AG04450 (cell line): Measurements from ENCODE around the gene SCAMP1. TPM values are rescaled to one million over a fixed set of nuclear protein-coding genes. Genes with fewer than 3 reads are reported as not detected.

Experiments used
- CTCF ChIA-PET: fragments of 300-600, 350-600 bp; formaldehyde crosslinking; extraction: SDS; loops from one replicate; lab custom pipeline; 2022; ENCODE audit warnings: antibody characterized with exemption, inconsistent platforms; lab: Charles Lee
- POLR2A ChIA-PET: fragments of 350-600 bp; formaldehyde crosslinking; extraction: SDS; loops from one replicate; lab custom pipeline; 2021; ENCODE audit warnings: antibody characterized with exemption, inconsistent platforms; lab: Yijun Ruan, JAX
- DNase-seq: peaks from one replicate; pipeline ENCODE4 v3.0.0-alpha.2; 2011; ENCODE audit warnings: low read depth, low spot score
- H3K27ac ChIP-seq: one replicate; pipeline ENCODE4 v1.5.1; 2012; ENCODE audit warnings: low read depth, low read length, control low read depth
- H3K27me3 ChIP-seq: one replicate; pipeline ENCODE4 v1.6.0; 2012; ENCODE audit warnings: low read length; ENCODE audit not compliant: control insufficient read depth, insufficient read depth
- H3K4me3 ChIP-seq: 2 replicates; pipeline ENCODE4 v1.5.1; 2011; ENCODE audit warnings: mild to moderate bottlenecking, low read depth, low read length, control low read depth
- H3K9me3 ChIP-seq: 2 replicates; pipeline ENCODE4 v1.5.1; 2012; ENCODE audit warnings: low read length; ENCODE audit not compliant: control insufficient read depth, insufficient read depth
- polyA plus RNA-seq: library from polyadenylated mRNA; depleted of rRNA; stranded (reverse); fragments of >200 nt; gene quantifications from 2 replicates; pipeline ENCODE4 v1.2.3, GENCODE V29; 2011
- TF ChIP-seq, protein P1 (sequence below): IDR thresholded peaks from 2 replicates; pipeline ENCODE4 v1.5.1; 2011; ENCODE audit warnings: low read depth, low read length, control low read depth, inconsistent platforms

The SCAMP1 gene
- polyA plus RNA-seq, 1 experiment, result 44.6 TPM

DNA sequence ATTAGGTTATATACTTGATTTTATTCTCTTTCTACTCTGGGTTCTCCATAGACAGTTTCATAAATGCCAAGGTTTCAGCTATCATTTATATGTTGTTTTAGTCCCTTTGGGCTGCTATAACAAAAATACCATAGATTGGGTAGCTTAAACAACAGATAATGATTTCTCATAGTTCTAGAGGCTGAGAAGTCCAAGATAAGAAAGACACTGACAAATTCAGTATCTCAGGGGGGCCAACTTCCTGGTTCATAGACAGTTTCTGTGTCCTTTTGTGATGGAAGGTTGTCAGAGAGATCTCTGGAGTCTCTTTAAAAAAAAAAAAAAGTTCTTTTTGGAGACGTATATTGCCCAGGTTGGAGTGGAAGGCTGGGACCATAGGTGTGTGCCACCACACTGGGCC, 113.3 kb downstream of the SCAMP1 start:
- no peak overlapping the region for H3K27ac ChIP-seq
- POLR2A ChIA-PET, result no interaction called here
- H3K27me3 ChIP-seq, result no peaks in the 10 kb centered on the region
- DNase-seq, result no peak
- TF ChIP-seq, protein P1, sequence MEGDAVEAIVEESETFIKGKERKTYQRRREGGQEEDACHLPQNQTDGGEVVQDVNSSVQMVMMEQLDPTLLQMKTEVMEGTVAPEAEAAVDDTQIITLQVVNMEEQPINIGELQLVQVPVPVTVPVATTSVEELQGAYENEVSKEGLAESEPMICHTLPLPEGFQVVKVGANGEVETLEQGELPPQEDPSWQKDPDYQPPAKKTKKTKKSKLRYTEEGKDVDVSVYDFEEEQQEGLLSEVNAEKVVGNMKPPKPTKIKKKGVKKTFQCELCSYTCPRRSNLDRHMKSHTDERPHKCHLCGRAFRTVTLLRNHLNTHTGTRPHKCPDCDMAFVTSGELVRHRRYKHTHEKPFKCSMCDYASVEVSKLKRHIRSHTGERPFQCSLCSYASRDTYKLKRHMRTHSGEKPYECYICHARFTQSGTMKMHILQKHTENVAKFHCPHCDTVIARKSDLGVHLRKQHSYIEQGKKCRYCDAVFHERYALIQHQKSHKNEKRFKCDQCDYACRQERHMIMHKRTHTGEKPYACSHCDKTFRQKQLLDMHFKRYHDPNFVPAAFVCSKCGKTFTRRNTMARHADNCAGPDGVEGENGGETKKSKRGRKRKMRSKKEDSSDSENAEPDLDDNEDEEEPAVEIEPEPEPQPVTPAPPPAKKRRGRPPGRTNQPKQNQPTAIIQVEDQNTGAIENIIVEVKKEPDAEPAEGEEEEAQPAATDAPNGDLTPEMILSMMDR, result no peak
- no peak overlapping the region for H3K4me3 ChIP-seq
- CTCF ChIA-PET, result interaction anchor here (0.6 to 2.3 kb wide), 4 partner anchors 22 to 492 kb away, joined by 3 to 7 read pairs (median 3); no protein-coding TSS in a partner anchor
- no peaks in the 10 kb centered on the region for H3K9me3 ChIP-seq

DNA sequence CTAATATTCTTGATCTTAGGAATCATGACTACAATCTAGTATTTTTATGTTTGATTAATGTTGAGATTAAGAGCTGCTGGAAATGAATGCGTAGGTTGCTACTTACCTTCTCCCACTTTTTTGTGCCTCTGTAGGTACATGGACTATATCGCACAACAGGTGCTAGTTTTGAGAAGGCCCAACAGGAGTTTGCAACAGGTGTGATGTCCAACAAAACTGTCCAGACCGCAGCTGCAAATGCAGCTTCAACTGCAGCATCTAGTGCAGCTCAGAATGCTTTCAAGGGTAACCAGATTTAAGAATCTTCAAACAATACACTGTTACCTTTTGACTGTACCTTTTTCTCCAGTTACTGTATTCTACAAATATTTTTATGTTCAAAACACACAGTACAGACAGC, 115.0 kb downstream of the SCAMP1 start:
- POLR2A ChIA-PET, result no interaction called here
- no peak overlapping the region for H3K4me3 ChIP-seq
- H3K27me3 ChIP-seq, result no peaks in the 10 kb centered on the region
- DNase-seq, result no peak
- no peaks in the 10 kb centered on the region for H3K9me3 ChIP-seq
- TF ChIP-seq, protein P1, result no peak
- H3K27ac ChIP-seq, result no peak overlapping the region
- CTCF ChIA-PET, result no interaction called here

DNA sequence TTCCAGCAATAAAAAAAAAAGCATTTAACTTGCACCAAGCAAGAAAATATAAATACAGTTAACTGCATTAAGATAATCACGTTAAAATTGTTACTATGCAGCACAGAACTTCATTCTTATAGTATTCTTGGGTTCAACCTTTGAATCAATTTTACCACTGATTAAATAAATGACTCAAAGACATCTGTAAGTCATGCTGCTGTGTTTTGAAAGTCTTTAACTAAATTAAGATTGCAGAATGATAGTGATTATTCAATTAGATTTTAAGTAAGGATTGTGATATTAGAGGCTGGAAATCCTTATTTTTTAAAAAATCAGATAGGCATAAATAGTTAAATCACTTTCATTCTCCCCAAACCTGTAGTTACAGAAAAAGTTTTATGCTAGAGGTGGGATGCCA, 116.4 kb downstream of the SCAMP1 start:
- Histone ChIP-seq H3K4me3 (no peak overlapping the region), H3K9me3 (no peaks in the 10 kb centered on the region), H3K27ac (no peak overlapping the region), H3K27me3 (no peaks in the 10 kb centered on the region)
- POLR2A ChIA-PET, result no interaction called here
- CTCF ChIA-PET, result interaction anchor here (1.0 kb wide), 1 partner anchor 9 kb away, joined by 4 read pairs; no protein-coding TSS in a partner anchor
- TF ChIP-seq, protein P1, result no peak
- DNase-seq, result no peak

DNA sequence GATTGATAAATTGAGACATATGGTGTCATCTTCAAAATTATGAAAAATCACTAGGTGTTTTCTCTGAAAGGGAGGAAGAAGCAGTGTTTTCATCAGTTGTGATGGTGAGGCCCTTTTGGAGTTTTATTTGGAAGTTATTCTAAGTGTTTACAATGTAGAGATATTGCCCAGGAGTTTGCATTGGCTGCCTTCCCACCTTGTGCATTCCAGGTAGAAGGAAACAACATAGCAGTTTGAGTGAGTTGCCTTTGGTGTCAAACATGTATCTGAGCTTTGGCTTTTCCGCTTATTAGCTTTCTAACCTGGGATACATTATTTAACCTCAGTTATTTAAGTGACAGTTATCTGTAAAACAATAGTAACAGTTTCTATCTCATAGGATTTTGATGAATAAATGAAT, 122.5 kb downstream of the SCAMP1 start:
- no peak for DNase-seq
- POLR2A ChIA-PET, result no interaction called here
- H3K27ac ChIP-seq, result no peak overlapping the region
- H3K27me3 ChIP-seq, result no peaks in the 10 kb centered on the region
- H3K4me3 ChIP-seq, result no peak overlapping the region
- CTCF ChIA-PET, result interaction anchor here (0.9 to 1.3 kb wide), 3 partner anchors 8 to 542 kb away, joined by 3 to 4 read pairs (median 3); no protein-coding TSS in a partner anchor
- no peaks in the 10 kb centered on the region for H3K9me3 ChIP-seq
- TF ChIP-seq, protein P1, result no peak

DNA sequence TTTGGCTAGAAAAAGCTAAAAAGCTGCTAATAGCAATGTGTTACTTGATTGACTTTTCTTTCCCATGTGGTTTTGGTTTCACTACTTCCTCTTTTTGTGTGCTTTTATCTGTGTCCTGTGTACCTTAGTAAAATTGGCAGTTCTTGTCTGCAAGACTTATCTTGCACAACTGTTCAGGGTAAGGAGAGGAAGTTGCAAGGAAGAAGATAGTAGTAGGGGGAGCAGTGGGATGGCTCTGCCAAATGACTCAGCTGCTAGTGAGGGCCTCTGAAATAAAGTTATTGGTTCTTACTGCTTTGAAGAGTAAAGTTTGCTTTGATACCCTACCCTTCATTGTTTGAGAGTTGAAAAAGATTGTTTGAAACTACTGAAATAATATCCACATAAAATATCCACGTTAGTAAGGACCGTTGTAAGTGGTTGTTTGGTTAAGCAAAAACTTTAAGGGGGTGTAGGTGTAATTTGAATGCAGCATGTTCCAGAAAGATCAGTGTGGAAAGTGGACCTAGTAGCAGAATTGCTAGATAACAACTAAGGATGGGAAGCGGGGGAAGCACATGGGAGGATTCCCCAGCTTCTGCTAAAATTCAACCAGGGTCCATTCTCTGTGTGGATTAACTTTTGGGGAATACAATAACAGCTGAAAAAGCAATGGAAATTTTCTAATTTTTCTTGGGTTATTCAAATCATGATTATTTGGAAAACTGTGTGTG, 123.5 kb downstream of the SCAMP1 start:
- no peak for DNase-seq
- TF ChIP-seq, protein P1, result 0 out of 2 replicates have a peak, but pooled peaks have one; percentile 7
- Histone ChIP-seq H3K9me3 (no peaks in the 10 kb centered on the region), H3K4me3 (no peak overlapping the region), H3K27me3 (no peaks in the 10 kb centered on the region), H3K27ac (no peak overlapping the region)
- ChIA-PET CTCF (interaction anchor here (1.1 kb wide), 1 partner anchor 541 kb away, joined by 3 read pairs; no protein-coding TSS in a partner anchor), POLR2A (no interaction called here)
